Tibial artery (tissue), 4 donors: ENCODE data around the gene PLK5.

ENCODE experiments used
- DNase-seq, 2 donors: peaks; one replicate each; pipeline ENCODE4 v3.0.0-alpha.2; 2019
- H3K27ac ChIP-seq, 2 donors: fragments of 200-600 bp; sonication (generic) in 1 of 2; 1 replicate in 1 of 2; 2 replicates in 1 of 2; pipeline ENCODE4 v1.5.1; 2018 to 2019; ENCODE audit warnings: mild to moderate bottlenecking in 1 of 2
- H3K27me3 ChIP-seq, 2 donors: fragments of 200-600 bp; sonication (generic) in 1 of 2; one replicate each; pipeline versions ENCODE4 v1.5.1 to v1.6.0; 2016 to 2019
- H3K36me3 ChIP-seq, 3 donors: fragments of 200-600 bp; sonication (generic) in 2 of 3; one replicate each; pipeline ENCODE4 v1.5.1; 2016 to 2019; ENCODE audit warnings: mild to moderate bottlenecking in 2 of 3
- H3K4me1 ChIP-seq, 4 donors: fragments of 200-600 bp; sonication (generic) in 2 of 4; 1 replicate in 3 of 4; 2 replicates in 1 of 4; pipeline ENCODE4 v1.5.1; 2016 to 2019
- H3K4me3 ChIP-seq, 2 donors: fragments of 200-600 bp; sonication (generic) in 1 of 2; 1 replicate in 1 of 2; 2 replicates in 1 of 2; pipeline ENCODE4 v1.5.1; 2018 to 2019; ENCODE audit warnings: mild to moderate bottlenecking in 2 of 2
- H3K9me3 ChIP-seq, 3 donors: fragments of 200-600 bp; sonication (generic) in 1 of 3; one replicate each; pipeline ENCODE4 v1.5.1; 2016 to 2019
- intact Hi-C: fragments of 100-400 bp; cut with DNase I; formaldehyde crosslinking; loops from one replicate; pipeline ENCODE4 v1.15.0; 2023; ENCODE audit warnings: low total_unique reads
- TF ChIP-seq, protein P1 (sequence below), 2 experiments: fragments of 200-600 bp in 1 of 2; fragments of 450-650 bp in 1 of 2; IDR thresholded peaks; one replicate each; pipeline ENCODE4 v1.5.1; 2017 to 2019; ENCODE audit warnings: antibody characterized with exemption in 2 of 2, mild to moderate bottlenecking in 1 of 2, moderate library complexity in 1 of 2

Gene PLK5

DNA sequence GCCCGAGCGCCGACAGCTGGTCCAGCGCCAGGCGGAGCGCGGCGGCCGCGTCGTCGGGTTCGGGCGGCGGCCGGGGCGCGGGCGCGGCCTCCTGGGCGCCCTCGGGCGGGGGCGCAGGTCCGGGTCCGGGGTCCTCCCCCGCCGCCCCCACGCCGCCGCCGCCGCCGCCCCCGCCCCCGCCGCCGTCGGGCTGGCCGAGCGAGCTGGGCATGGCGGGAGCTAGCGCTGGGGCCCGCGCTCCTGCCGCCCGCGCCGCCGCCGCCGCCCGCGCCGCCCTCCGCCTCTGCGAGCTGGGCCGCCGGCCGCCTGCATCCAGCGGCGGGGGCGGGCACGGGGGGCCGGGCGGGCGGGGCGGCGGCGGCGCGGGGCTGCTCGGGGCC is 44.0 kb downstream of the PLK5 start:
- Histone ChIP-seq H3K27me3 (no peaks in the 10 kb centered on the region), H3K4me3 (peak overlapping the region; percentile 62 to 81), H3K36me3 (no peaks in the 10 kb centered on the region), H3K9me3 (no peaks in the 10 kb centered on the region), H3K4me1 (peaks cover 0 to 28% (median 17%) of the 10 kb centered on the region in 4 donors), H3K27ac (no peak overlapping the region)
- intact Hi-C loops: no loop called here
- no peak for DNase-seq
- TF ChIP-seq, protein P1, sequence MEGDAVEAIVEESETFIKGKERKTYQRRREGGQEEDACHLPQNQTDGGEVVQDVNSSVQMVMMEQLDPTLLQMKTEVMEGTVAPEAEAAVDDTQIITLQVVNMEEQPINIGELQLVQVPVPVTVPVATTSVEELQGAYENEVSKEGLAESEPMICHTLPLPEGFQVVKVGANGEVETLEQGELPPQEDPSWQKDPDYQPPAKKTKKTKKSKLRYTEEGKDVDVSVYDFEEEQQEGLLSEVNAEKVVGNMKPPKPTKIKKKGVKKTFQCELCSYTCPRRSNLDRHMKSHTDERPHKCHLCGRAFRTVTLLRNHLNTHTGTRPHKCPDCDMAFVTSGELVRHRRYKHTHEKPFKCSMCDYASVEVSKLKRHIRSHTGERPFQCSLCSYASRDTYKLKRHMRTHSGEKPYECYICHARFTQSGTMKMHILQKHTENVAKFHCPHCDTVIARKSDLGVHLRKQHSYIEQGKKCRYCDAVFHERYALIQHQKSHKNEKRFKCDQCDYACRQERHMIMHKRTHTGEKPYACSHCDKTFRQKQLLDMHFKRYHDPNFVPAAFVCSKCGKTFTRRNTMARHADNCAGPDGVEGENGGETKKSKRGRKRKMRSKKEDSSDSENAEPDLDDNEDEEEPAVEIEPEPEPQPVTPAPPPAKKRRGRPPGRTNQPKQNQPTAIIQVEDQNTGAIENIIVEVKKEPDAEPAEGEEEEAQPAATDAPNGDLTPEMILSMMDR (IDR thresholded peaks at IDR 0.05): no peak

DNA sequence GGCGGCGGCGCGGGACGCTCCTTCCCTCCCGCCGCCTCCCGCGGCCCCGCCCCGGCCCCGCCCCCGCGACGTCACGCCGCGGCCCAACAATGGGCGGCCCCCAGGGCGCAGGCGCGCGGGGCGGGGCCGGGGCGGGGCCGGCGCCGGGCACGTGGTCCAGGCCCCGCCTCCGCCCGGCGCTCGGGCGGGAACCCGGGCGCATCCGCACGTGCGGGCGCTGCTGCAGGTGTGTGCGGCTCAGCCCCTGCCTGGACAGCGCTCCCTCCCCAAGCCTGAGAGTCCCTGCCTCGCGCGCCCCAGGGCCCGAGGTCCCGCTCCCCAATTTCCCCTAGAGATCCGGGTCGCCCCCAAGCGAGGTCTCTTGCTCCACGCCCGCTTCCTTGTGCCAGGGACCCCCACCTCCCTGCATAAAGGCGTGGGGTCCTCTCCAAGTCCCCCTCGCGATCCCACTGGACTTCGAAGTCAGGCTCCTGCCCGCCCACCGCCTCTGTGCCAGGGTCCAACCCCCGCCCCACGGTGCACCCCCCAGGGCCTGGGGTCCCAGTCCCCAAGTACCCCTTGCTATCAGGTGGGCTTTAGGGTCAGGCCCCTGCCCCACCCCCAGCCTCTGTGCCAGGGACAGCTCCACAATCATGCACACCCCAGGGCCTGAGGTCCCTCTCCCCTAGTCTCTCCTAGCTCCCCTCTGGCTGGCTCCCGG is 44.6 kb downstream of the PLK5 start, which contains the start of gene MEX3D:
TSS of gene MEX3D (minus strand) at position 6 of the 700 bp plus-strand sequence. CDS start 267 bp downstream, outside the sequence.
- intact Hi-C loops: no loop called here

DNA sequence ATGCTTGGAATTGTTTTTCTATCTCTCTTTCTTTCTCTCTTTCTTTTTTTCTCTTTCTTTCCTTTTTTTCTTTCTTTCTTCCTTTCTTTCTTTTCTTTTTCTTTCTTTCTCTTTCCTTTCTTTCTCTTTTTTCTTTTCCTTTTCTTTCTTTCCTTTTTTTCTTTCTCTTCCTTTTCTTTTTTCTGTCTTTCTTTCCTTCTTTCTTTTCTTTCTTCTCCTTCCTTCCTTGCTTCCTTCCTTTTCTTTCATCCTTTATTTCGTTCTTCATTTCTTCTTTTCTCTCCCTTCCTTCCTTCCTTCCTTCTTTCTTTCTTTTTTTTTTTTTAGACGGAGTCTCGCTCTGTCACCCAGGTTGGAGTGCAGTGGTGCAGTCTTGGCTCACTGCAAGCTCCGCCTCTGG is 46.1 kb downstream of the PLK5 start:
- no peak overlapping the region for H3K27ac ChIP-seq
- H3K27me3 ChIP-seq: no peaks in the 10 kb centered on the region
- H3K9me3 ChIP-seq: no peaks in the 10 kb centered on the region
- DNase-seq: no peak
- no peaks in the 10 kb centered on the region for H3K36me3 ChIP-seq
- intact Hi-C loops: no loop called here
- TF ChIP-seq, protein P1 (IDR thresholded peaks at IDR 0.05): no peak
- no peak overlapping the region for H3K4me3 ChIP-seq
- H3K4me1 ChIP-seq: peaks cover 0 to 28% (median 17%) of the 10 kb centered on the region in 4 donors

More for the DNA sequence above, 44.6 kb downstream of the PLK5 start, which contains the start of gene MEX3D:
- TF ChIP-seq, protein P1 (IDR thresholded peaks at IDR 0.05): no peak
- peaks cover 0 to 28% (median 17%) of the 10 kb centered on the region in 4 donors for H3K4me1 ChIP-seq
- peak within 1 kb of the TSS; percentile 57 to 67 for H3K27ac ChIP-seq
- H3K9me3 ChIP-seq: no peaks in the 10 kb centered on the region
- peak; percentile 50 to 81 for DNase-seq
- no peaks in the 10 kb centered on the region for H3K36me3 ChIP-seq
- no peaks in the 10 kb centered on the region for H3K27me3 ChIP-seq
- H3K4me3 ChIP-seq: peak within 1 kb of the TSS; percentile 62 to 81

DNA sequence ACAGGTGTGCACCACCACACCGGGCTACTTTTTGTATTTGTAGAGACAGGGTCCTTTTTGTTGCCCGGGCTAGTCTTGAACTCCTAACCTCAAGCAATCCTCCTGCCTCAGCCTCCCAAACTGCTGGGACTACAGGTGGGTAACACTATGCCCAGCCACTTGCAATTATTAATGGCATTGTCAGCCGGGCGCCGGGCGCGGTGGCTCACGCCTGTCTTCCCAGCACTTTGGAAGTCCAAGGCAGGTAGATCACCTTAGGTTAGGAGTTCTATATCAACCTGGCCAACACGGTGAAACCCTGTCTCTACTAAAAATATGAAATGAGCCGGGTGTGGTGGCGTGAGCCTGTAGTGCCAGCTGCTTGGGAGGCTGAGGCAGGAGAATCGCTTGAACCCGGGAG is 47.0 kb downstream of the PLK5 start:
- H3K4me3 ChIP-seq: no peak overlapping the region
- no peak overlapping the region for H3K27ac ChIP-seq
- no peaks in the 10 kb centered on the region for H3K36me3 ChIP-seq
- H3K9me3 ChIP-seq: no peaks in the 10 kb centered on the region
- TF ChIP-seq, protein P1 (IDR thresholded peaks at IDR 0.05): no peak
- intact Hi-C loops: no loop called here
- H3K27me3 ChIP-seq: no peaks in the 10 kb centered on the region
- peaks cover 0 to 23% (median 17%) of the 10 kb centered on the region in 4 donors for H3K4me1 ChIP-seq
- DNase-seq: no peak

DNA sequence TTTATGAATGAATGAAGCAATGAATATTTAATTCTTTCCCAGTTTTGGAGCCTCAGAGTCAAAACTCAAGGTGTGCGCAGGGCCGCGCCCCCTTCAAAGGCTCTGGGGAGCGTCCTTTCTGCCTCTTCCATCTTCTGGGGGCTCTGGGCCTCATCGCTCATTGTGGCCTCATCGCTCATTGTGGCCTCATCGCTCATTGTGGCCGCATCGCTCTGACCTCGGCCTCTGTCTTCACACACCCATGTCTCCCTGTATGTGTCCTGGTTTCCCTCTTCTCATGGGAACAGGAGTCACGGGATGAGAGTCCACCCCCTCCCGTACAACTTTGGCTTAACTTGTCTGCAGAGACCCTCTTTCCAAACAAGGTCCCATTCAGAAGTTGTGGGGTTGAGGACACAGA is 47.5 kb downstream of the PLK5 start:
- DNase-seq: no peak
- no peaks in the 10 kb centered on the region for H3K9me3 ChIP-seq
- peaks cover 0 to 18% (median 12%) of the 10 kb centered on the region in 4 donors for H3K4me1 ChIP-seq
- intact Hi-C loops: no loop called here
- H3K4me3 ChIP-seq: no peak overlapping the region
- peaks cover 0 to 3% (median 0%) of the 10 kb centered on the region in 3 donors for H3K36me3 ChIP-seq
- no peak overlapping the region for H3K27ac ChIP-seq
- no peaks in the 10 kb centered on the region for H3K27me3 ChIP-seq
- TF ChIP-seq, protein P1 (IDR thresholded peaks at IDR 0.05): no peak
